Loucy (cell line): ENCODE measurements around the gene EPS8L3.
"Not testable (repeated sequence)": the region's sequence is repeated elsewhere in the genome, so short reads cannot be mapped to it uniquely, and the experiment has no call there.

ENCODE experiments used
- H2AFZ ChIP-seq: fragments of 200-600 bp; sonication (generic); 2 replicates; pipeline ENCODE4 v1.6.0; 2016; ENCODE audit warnings: antibody characterized with exemption, mild to moderate bottlenecking, low read length, moderate library complexity
- H3F3A ChIP-seq: fragments of 200-600 bp; 2 replicates; pipeline ENCODE4 v1.6.0; 2016; ENCODE audit warnings: antibody characterized with exemption, low read depth, mild to moderate bottlenecking
- H3K27me3 ChIP-seq: fragments of 200-600 bp; sonication (generic); 2 replicates; pipeline ENCODE4 v1.6.1; 2014; ENCODE audit warnings: low read length, mild to moderate bottlenecking; ENCODE audit not compliant: insufficient read depth, poor library complexity, severe bottlenecking
- H3K36me3 ChIP-seq: fragments of 200-600 bp; sonication (generic); 2 replicates; pipeline ENCODE4 v1.6.1; 2016; ENCODE audit warnings: low read length; ENCODE audit not compliant: insufficient read depth
- H3K4me1 ChIP-seq: fragments of 200-600 bp; sonication (generic); 2 replicates; pipeline ENCODE4 v1.5.1; 2014; ENCODE audit warnings: low read length, mild to moderate bottlenecking; ENCODE audit not compliant: insufficient read depth, poor library complexity, severe bottlenecking
- H3K4me2 ChIP-seq: fragments of 200-600 bp; sonication (generic); 2 replicates; pipeline ENCODE4 v1.6.0; 2014; ENCODE audit warnings: antibody characterized with exemption, low read length, low read depth, mild to moderate bottlenecking; ENCODE audit not compliant: poor library complexity, severe bottlenecking
- H3K4me3 ChIP-seq: fragments of 200-600 bp; sonication (generic); 2 replicates; pipeline ENCODE4 v1.5.1; 2014; ENCODE audit warnings: low read length, mild to moderate bottlenecking, mixed read lengths; ENCODE audit not compliant: poor library complexity, severe bottlenecking
- H3K79me2 ChIP-seq: fragments of 200-600 bp; sonication (generic); 2 replicates; pipeline ENCODE4 v1.6.1; 2014; ENCODE audit warnings: low read length; ENCODE audit not compliant: insufficient read depth
- H3K9ac ChIP-seq: fragments of 200-600 bp; sonication (generic); 2 replicates; pipeline ENCODE4 v1.6.0; 2014; ENCODE audit warnings: mild to moderate bottlenecking, low read depth, low read length, moderate library complexity; ENCODE audit not compliant: poor library complexity, severe bottlenecking
- H3K9me2 ChIP-seq: fragments of 200-600 bp; sonication (generic); replicated peaks from 2 replicates; pipeline ENCODE4 v1.6.1; 2016; ENCODE audit warnings: low read depth, low read length, mixed read lengths
- H3K9me3 ChIP-seq: fragments of 200-600 bp; sonication (generic); 2 replicates; pipeline ENCODE4 v1.6.1; 2014; ENCODE audit warnings: mild to moderate bottlenecking, antibody characterized with exemption, low read length, low read depth; ENCODE audit not compliant: insufficient read depth
- H4K20me1 ChIP-seq: fragments of 200-600 bp; sonication (generic); 2 replicates; pipeline ENCODE4 v1.6.0; 2014; ENCODE audit warnings: antibody characterized with exemption, low read length, mild to moderate bottlenecking; ENCODE audit not compliant: insufficient read depth, poor library complexity, severe bottlenecking
- CTCF ChIP-seq: fragments of 200-600 bp; sonication (generic); conservative IDR thresholded peaks from 2 replicates; pipeline ENCODE4 v1.5.1; 2014; ENCODE audit warnings: mild to moderate bottlenecking, antibody characterized with exemption, low read length
- EZH2phosphoT487 ChIP-seq: fragments of 200-600 bp; IDR thresholded peaks from 2 replicates; pipeline ENCODE4 v1.6.1; 2018; ENCODE audit warnings: antibody characterized with exemption, mild to moderate bottlenecking, moderate library complexity, borderline replicate concordance

Gene EPS8L3

GRCh38 chr1:109767637-109768334 is 4.1 kb upstream of the EPS8L3 start:
- Histone ChIP-seq H3K4me2 (no peak overlapping the region), H3K4me1 (peaks cover 24% of the 10 kb centered on the region), H3F3A (no peaks in the 10 kb centered on the region), H2AFZ (no peak overlapping the region), H4K20me1 (no peaks in the 10 kb centered on the region), H3K9me3 (no peaks in the 10 kb centered on the region), H3K79me2 (no peaks in the 10 kb centered on the region), H3K27me3 (no peaks in the 10 kb centered on the region), H3K4me3 (no peak overlapping the region), H3K9me2 (no peaks in the 10 kb centered on the region), H3K9ac (no peak overlapping the region), H3K36me3 (no peaks in the 10 kb centered on the region)
- no peak for TF ChIP-seq EZH2phosphoT487
- no peak for TF ChIP-seq CTCF

GRCh38 chr1:109766991-109767636 is 3.4 kb upstream of the EPS8L3 start:
- not testable (repeated sequence) for H3K9ac ChIP-seq, H3K9me2 ChIP-seq, H2AFZ ChIP-seq, H3K9me3 ChIP-seq, H3K79me2 ChIP-seq, H4K20me1 ChIP-seq, H3K4me3 ChIP-seq, H3K4me2 ChIP-seq, H3F3A ChIP-seq, H3K27me3 ChIP-seq, H3K36me3 ChIP-seq
- peaks cover 18% of the 10 kb centered on the region for H3K4me1 ChIP-seq

- no peaks in the 10 kb centered on the region for H3F3A ChIP-seq
- no peaks in the 10 kb centered on the region for H3K27me3 ChIP-seq
- no peaks in the 10 kb centered on the region for H3K9me3 ChIP-seq
- no peaks in the 10 kb centered on the region for H3K79me2 ChIP-seq
- no peak overlapping the region for H3K4me3 ChIP-seq
- TF ChIP-seq CTCF, result no peak
- TF ChIP-seq EZH2phosphoT487, result no peak
- no peak overlapping the region for H2AFZ ChIP-seq
- no peaks in the 10 kb centered on the region for H3K9me2 ChIP-seq
- peaks cover 17% of the 10 kb centered on the region for H3K4me1 ChIP-seq
- no peak overlapping the region for H3K9ac ChIP-seq
- H4K20me1 ChIP-seq, result no peaks in the 10 kb centered on the region
- H3K36me3 ChIP-seq, result no peaks in the 10 kb centered on the region
- H3K4me2 ChIP-seq, result no peak overlapping the region
Observed at GRCh38 chr1:109765896-109766615, 2.3 kb upstream of the EPS8L3 start.
